Esophagus muscularis mucosa (tissue), 4 donors: ENCODE results near the gene KIF23. TPM values are rescaled to one million over a fixed set of nuclear protein-coding genes. Genes with fewer than 3 reads are reported as not detected.
A peak's percentile ranks its signal among the peaks of the same experiment; 100 is the strongest.
"Not testable (repeated sequence)": the region's sequence is repeated elsewhere in the genome, so short reads cannot be mapped to it uniquely, and the experiment has no call there.

Experiments used
- DNase-seq: peaks from one replicate; pipeline ENCODE4 v3.0.0-alpha.2; 2017; ENCODE audit errors: extremely low spot score
- H3K27ac ChIP-seq, 4 donors: fragments of 200-600 bp; sonication (generic); replicated peaks in 1 of 4; 1 replicate in 3 of 4; 2 replicates in 1 of 4; pipeline ENCODE4 v1.5.1; 2016 to 2019; ENCODE audit warnings: mild to moderate bottlenecking in 1 of 4
- H3K27me3 ChIP-seq, 4 donors: fragments of 200-600 bp; sonication (generic); one replicate each; pipeline versions ENCODE4 v1.5.1 to v1.6.0; 2016 to 2019
- H3K36me3 ChIP-seq, 4 donors: fragments of 200-600 bp; sonication (generic); one replicate each; pipeline ENCODE4 v1.5.1; 2016 to 2019
- H3K4me1 ChIP-seq, 4 donors: fragments of 200-600 bp; sonication (generic); one replicate each; pipeline ENCODE4 v1.5.1; 2016 to 2019
- H3K4me3 ChIP-seq, 4 donors: fragments of 200-600 bp; sonication (generic); 1 replicate in 2 of 4; 2 replicates in 2 of 4; pipeline ENCODE4 v1.5.1; 2016 to 2019; ENCODE audit warnings: mild to moderate bottlenecking in 4 of 4, moderate library complexity in 1 of 4
- H3K9me3 ChIP-seq, 4 donors: fragments of 200-600 bp; sonication (generic); 1 replicate in 3 of 4; 2 replicates in 1 of 4; pipeline ENCODE4 v1.5.1; 2016 to 2019
- CTCF ChIP-seq, 3 experiments: fragments of 200-600 bp in 2 of 3; fragments of 450-650 bp in 1 of 3; sonication (generic) in 2 of 3; IDR thresholded peaks; one replicate each; pipeline ENCODE4 v1.5.1; 2017 to 2019; ENCODE audit warnings: antibody characterized with exemption in 3 of 3, mild to moderate bottlenecking in 2 of 3, moderate library complexity in 1 of 3
- EP300 ChIP-seq: sonication (generic); formaldehyde crosslinking; IDR thresholded peaks from one replicate; pipeline ENCODE4 v1.6.1; 2017; ENCODE audit warnings: antibody characterized with exemption
- POLR2A ChIP-seq: fragments of 450-650 bp; IDR thresholded peaks from one replicate; pipeline ENCODE4 v1.6.1; 2017; ENCODE audit warnings: antibody characterized with exemption, moderate library complexity, mild to moderate bottlenecking, low read depth
- POLR2AphosphoS5 ChIP-seq, 2 donors: sonication (generic); formaldehyde crosslinking; IDR thresholded peaks; one replicate each; pipeline ENCODE4 v1.6.1; 2017; ENCODE audit warnings: antibody characterized with exemption in 2 of 2
- WGBS: methylation state at CpG from one replicate; pipeline ENCODE4 v1.1.5; 2018; 5-methylcytosine and 5-hydroxymethylcytosine counted together
- intact Hi-C: fragments of 100-400 bp; cut with DNase I; formaldehyde crosslinking; loops from one replicate; pipeline ENCODE4 v1.15.1; 2023
- total RNA-seq, 4 donors: library from RNA; depleted of rRNA; stranded (reverse); fragments of >200 nt; gene quantifications; one replicate each; pipeline versions ENCODE4 v1.1.0 to v1.2.1, GENCODE V29; 2016

KIF23 gene
- total RNA-seq, 4 donors from 2014 or later, result 1.7 to 7.1 (median 4.9) TPM

- WGBS, result 92% methylated on average over 2 of the region's 2 CpGs
- TF ChIP-seq EP300 (no peak), CTCF (IDR thresholded peaks at IDR 0.05) (no peak), POLR2AphosphoS5 (IDR thresholded peaks at IDR 0.05) (no peak), POLR2A (no peak)
- Histone ChIP-seq H3K36me3 (no peaks in the 10 kb centered on the region), H3K4me3 (no peak overlapping the region), H3K27ac (no peak overlapping the region), H3K9me3 (no peaks in the 10 kb centered on the region), H3K4me1 (peaks cover 2 to 10% (median 4%) of the 10 kb centered on the region in 4 donors), H3K27me3 (no peaks in the 10 kb centered on the region)
- no peak for DNase-seq
- intact Hi-C loops, result no loop called here
Measured at GRCh38 chr15:69446953-69447352, 32.8 kb downstream of the KIF23 start.

DNA sequence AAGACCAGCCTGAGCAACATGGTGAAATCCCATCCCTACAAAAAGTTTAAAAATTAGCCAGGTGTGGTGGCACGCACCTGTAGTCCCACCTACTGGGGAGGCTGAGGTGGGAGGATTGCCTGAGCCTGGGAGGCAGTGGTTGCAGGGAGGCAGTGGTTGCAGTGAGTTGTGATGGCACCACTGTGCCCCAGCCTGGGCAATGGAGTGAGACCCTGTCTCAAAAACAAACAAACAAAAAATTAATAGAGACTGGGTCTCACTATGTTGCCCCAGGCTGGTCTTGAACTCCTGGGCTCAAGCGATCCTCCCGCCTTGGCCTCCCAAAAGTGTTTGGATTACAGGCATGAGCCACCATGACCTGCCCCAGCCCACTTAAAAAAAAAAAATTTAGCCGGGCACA, 36.1 kb downstream of the KIF23 start:
- DNase-seq, H3K27ac ChIP-seq, H3K4me3 ChIP-seq, H3K9me3 ChIP-seq, H3K27me3 ChIP-seq: not testable (repeated sequence)
- intact Hi-C loops, result loop anchor here (5.0 kb wide), 2 partner anchors 33 to 633 kb away; no protein-coding TSS in a partner anchor
- 100% methylated on average over 4 of the region's 4 CpGs for WGBS
- Histone ChIP-seq H3K36me3 (peaks cover 0 to 20% (median 7%) of the 10 kb centered on the region in 4 donors), H3K4me1 (peaks cover 23 to 33% (median 26%) of the 10 kb centered on the region in 4 donors)

DNA sequence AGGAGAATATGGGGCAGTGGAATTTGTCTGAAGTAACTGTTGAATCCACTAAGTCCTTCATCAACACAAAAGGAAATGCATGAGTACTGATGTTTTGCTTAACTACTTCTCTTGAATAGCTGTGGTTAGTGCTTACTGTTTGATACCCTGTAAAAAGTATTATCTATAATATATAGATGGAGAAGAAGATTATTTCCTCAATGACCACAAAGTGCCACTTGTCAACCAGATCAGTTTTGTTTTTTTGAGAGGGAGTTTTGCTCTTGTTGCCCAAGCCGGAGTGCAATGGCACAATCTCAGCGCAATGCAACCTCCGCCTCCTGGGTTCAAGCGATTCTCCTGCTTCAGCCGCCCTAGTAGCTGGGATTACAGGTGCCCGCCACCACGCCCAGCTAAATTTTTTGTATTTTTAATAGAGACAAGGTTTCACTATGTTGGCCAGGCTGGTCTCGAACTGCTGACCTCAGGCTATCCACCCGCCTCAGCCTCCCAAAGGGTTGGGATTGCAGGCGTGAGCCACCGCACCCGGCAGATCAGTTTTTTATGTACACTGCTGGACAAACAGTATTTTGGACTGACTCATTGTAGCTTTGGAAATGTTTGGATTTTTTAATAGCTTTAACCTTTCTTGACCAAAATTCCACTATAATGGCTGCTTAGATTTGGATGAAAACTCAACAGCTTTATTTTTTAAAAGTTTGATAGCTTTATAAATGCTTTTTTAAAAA, 37.0 kb downstream of the KIF23 start:
- Histone ChIP-seq H3K27ac (peak overlapping the region in 3 of 4 donors; percentile 90 to 96 (median 96)), H3K27me3 (no peaks in the 10 kb centered on the region), H3K9me3 (no peaks in the 10 kb centered on the region), H3K4me3 (peak overlapping the region in 1 of 4 donors; percentile 78), H3K36me3 (peaks cover 0 to 29% (median 15%) of the 10 kb centered on the region in 4 donors), H3K4me1 (peaks cover 28 to 42% (median 31%) of the 10 kb centered on the region in 4 donors)
- intact Hi-C loops, result loop anchor here (5.0 kb wide), 2 partner anchors 34 to 634 kb away; no protein-coding TSS in a partner anchor
- TF ChIP-seq EP300 (no peak), POLR2A (no peak), CTCF (IDR thresholded peaks at IDR 0.05) (no peak), POLR2AphosphoS5 (IDR thresholded peaks at IDR 0.05) (no peak)
- DNase-seq, result no peak
- WGBS, result 87% methylated on average over 12 of the region's 12 CpGs

DNA sequence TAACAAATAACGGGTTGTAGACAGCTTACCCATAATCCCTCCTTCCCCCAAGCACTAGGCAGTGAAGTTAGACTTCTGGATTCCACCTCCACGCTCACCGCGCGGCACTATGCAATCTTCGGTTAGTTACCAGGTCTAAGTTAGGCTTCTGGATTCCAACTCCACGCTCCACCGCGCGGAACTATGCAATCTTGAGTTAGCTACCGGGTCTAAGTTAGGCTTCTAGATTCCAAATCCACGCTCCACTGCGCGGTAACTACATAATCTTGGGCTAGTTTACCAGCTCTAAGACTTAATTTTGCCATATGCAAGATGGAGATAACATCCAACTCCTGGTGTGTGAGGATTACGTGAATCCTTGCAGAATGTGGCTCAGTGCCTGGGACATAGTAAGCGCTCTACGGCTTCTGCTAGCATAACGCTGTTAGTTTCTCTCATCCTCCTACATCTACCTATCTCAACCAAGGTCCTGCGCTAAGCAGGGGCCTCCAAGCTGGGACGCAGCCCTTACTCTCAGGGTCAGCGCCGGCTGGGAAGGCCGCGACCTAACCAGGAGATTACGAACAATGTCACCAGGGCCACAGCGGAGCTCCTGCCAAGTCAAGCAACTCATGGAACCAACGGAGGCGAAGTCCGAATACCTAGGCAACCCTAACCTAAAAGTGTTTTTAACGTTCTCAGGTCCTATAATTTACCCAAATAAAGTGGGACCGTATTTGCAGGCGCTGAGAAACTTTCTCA, 38.0 kb downstream of the KIF23 start:
- Histone ChIP-seq H3K9me3 (no peaks in the 10 kb centered on the region), H3K27ac (peak overlapping the region; percentile 84 to 96 (median 93)), H3K27me3 (no peaks in the 10 kb centered on the region), H3K4me3 (peak overlapping the region; percentile 71 to 87 (median 82)), H3K4me1 (peaks cover 28 to 43% (median 31%) of the 10 kb centered on the region in 4 donors), H3K36me3 (peaks cover 0 to 38% (median 24%) of the 10 kb centered on the region in 4 donors)
- no peak for DNase-seq
- WGBS, result 14% methylated on average over 22 of the region's 32 CpGs
- no peak for TF ChIP-seq EP300
- TF ChIP-seq POLR2A, result no peak
- no peak for TF ChIP-seq POLR2AphosphoS5 (IDR thresholded peaks at IDR 0.05)
- no peak for TF ChIP-seq CTCF (IDR thresholded peaks at IDR 0.05)
- intact Hi-C loops, result loop anchor here (5.0 kb wide), 2 partner anchors 35 to 635 kb away; no protein-coding TSS in a partner anchor
